ENCODE data around the gene COX19.

DNA sequence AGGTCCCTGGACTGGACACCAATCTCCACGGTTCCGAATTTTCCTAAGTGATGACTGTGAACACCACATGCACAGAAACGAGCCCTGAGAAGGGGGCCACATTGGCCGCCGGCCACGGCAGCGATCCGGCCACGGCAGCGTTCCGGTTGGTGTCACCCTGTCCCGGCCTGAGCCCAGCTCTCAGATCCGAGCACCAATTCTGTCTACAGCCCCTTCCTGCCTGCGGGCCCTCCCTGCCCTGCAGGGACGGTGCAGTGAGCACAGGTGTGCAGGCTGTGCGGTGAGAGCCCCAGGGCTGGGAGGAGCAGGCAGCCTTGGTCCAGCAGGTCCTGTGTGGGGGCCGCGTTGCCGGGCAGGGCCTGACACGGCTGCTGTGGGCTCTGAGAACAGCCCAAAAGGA, 39.3 kb upstream of the COX19 start:
- TF ChIP-seq, protein P1, sequence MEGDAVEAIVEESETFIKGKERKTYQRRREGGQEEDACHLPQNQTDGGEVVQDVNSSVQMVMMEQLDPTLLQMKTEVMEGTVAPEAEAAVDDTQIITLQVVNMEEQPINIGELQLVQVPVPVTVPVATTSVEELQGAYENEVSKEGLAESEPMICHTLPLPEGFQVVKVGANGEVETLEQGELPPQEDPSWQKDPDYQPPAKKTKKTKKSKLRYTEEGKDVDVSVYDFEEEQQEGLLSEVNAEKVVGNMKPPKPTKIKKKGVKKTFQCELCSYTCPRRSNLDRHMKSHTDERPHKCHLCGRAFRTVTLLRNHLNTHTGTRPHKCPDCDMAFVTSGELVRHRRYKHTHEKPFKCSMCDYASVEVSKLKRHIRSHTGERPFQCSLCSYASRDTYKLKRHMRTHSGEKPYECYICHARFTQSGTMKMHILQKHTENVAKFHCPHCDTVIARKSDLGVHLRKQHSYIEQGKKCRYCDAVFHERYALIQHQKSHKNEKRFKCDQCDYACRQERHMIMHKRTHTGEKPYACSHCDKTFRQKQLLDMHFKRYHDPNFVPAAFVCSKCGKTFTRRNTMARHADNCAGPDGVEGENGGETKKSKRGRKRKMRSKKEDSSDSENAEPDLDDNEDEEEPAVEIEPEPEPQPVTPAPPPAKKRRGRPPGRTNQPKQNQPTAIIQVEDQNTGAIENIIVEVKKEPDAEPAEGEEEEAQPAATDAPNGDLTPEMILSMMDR (conservative IDR thresholded peaks at IDR 0.05 in 1 of 2, IDR thresholded peaks at IDR 0.05 in 1 of 2; ENCODE audit: extremely low read depth in 1 of 2, insufficient read depth in 1 of 2, low read depth in 1 of 2, low read length in 2 of 2), result no peak
- TF ChIP-seq EZH2 (IDR thresholded peaks at IDR 0.05; ENCODE audit: borderline replicate concordance, low read length), result no peak

Data from mammary epithelial cell (primary cell).